Trophoblast cell (in vitro differentiated cells and primary cell): ENCODE measurements around the gene EVA1C.

Experiments used
- DNase-seq, 2 donors: peaks; one replicate each; pipeline ENCODE4 v3.0.0-alpha.2; 2016
- H2AFZ ChIP-seq: 2 replicates; pipeline ENCODE4 v1.6.1; 2013; ENCODE audit warnings: low read length, moderate library complexity, mild to moderate bottlenecking; ENCODE audit not compliant: insufficient read depth, poor library complexity
- H2AK5ac ChIP-seq: 2 replicates; pipeline ENCODE4 v1.6.1; 2013; ENCODE audit warnings: mild to moderate bottlenecking, low read length
- H2BK120ac ChIP-seq: 2 replicates; pipeline ENCODE4 v1.6.1; 2013; ENCODE audit warnings: low read length, mild to moderate bottlenecking, moderate library complexity; ENCODE audit not compliant: insufficient read depth, poor library complexity
- H2BK12ac ChIP-seq: 2 replicates; pipeline ENCODE4 v1.6.1; 2013; ENCODE audit warnings: mild to moderate bottlenecking, low read length, moderate library complexity
- H2BK5ac ChIP-seq: 2 replicates; pipeline ENCODE4 v1.6.1; 2013; ENCODE audit warnings: low read length, low read depth, moderate library complexity, mild to moderate bottlenecking; ENCODE audit not compliant: poor library complexity
- H3K14ac ChIP-seq: 2 replicates; pipeline ENCODE4 v1.6.1; 2013; ENCODE audit warnings: mild to moderate bottlenecking, low read length
- H3K18ac ChIP-seq: 2 replicates; pipeline ENCODE4 v1.6.1; 2013; ENCODE audit warnings: mild to moderate bottlenecking, low read length
- H3K23ac ChIP-seq: 2 replicates; pipeline ENCODE4 v1.6.1; 2013; ENCODE audit warnings: low read length
- H3K27ac ChIP-seq: 2 replicates; pipeline ENCODE4 v1.5.1; 2013; ENCODE audit warnings: low read depth, mild to moderate bottlenecking, inconsistent platforms, low read length, moderate library complexity
- H3K27me3 ChIP-seq: 2 replicates; pipeline ENCODE4 v1.6.1; 2013; ENCODE audit warnings: inconsistent platforms, mild to moderate bottlenecking, low read length, moderate library complexity; ENCODE audit not compliant: insufficient read depth
- H3K36me3 ChIP-seq, 2 experiments: 1 replicate in 1 of 2; 2 replicates in 1 of 2; pipeline ENCODE4 v1.6.1; 2013; ENCODE audit warnings: low read length in 2 of 2, mild to moderate bottlenecking in 2 of 2, moderate library complexity in 1 of 2; ENCODE audit not compliant: insufficient read depth in 2 of 2, control insufficient read depth in 1 of 2
- H3K4ac ChIP-seq: 2 replicates; pipeline ENCODE4 v1.6.1; 2013; ENCODE audit warnings: low read depth, mild to moderate bottlenecking, low read length, moderate library complexity
- H3K4me1 ChIP-seq, 2 experiments: 1 replicate in 1 of 2; 2 replicates in 1 of 2; pipeline ENCODE4 v1.6.1; 2013; ENCODE audit warnings: low read length in 2 of 2, mild to moderate bottlenecking in 2 of 2, moderate library complexity in 1 of 2; ENCODE audit not compliant: insufficient read depth in 2 of 2, control insufficient read depth in 1 of 2
- H3K4me2 ChIP-seq: 2 replicates; pipeline ENCODE4 v1.6.1; 2013; ENCODE audit warnings: inconsistent platforms, mild to moderate bottlenecking, low read length, moderate library complexity
- H3K4me3 ChIP-seq: 2 replicates; pipeline ENCODE4 v1.5.1; 2013; ENCODE audit warnings: mild to moderate bottlenecking, low read depth, low read length, inconsistent platforms
- H3K79me1 ChIP-seq: one replicate; pipeline ENCODE4 v1.6.1; 2013; ENCODE audit warnings: low read length
- H3K79me2 ChIP-seq: 2 replicates; pipeline ENCODE4 v1.6.1; 2013; ENCODE audit warnings: low read length, mild to moderate bottlenecking; ENCODE audit not compliant: control insufficient read depth, insufficient read depth, poor library complexity
- H3K9ac ChIP-seq: 2 replicates; pipeline ENCODE4 v1.6.1; 2013; ENCODE audit warnings: mild to moderate bottlenecking, low read length
- H3K9me3 ChIP-seq: 2 replicates; pipeline ENCODE4 v1.6.1; 2013; ENCODE audit warnings: low read depth, mild to moderate bottlenecking, control low read depth, inconsistent platforms, low read length; ENCODE audit not compliant: insufficient read depth
- H4K12ac ChIP-seq: 2 replicates; pipeline ENCODE4 v1.6.1; 2013; ENCODE audit warnings: low read depth, mild to moderate bottlenecking, low read length, moderate library complexity
- H4K8ac ChIP-seq: 2 replicates; pipeline ENCODE4 v1.6.1; 2013; ENCODE audit warnings: low read depth, mild to moderate bottlenecking, low read length, moderate library complexity
- H4K91ac ChIP-seq: one replicate; pipeline ENCODE4 v1.6.1; 2013; ENCODE audit warnings: low read depth, mild to moderate bottlenecking, low read length, moderate library complexity
- WGBS: extraction: QIAGEN DNeasy Blood & Tissue Kit; methylation state at CpG from one replicate; pipeline ENCODE4 v1.1.7; 2013; ENCODE audit warnings: missing lambda C conversion rate; ENCODE audit not compliant: insufficient read length, insufficient coverage; ENCODE audit errors: extremely low coverage; 5-methylcytosine and 5-hydroxymethylcytosine counted together

The EVA1C gene

DNA sequence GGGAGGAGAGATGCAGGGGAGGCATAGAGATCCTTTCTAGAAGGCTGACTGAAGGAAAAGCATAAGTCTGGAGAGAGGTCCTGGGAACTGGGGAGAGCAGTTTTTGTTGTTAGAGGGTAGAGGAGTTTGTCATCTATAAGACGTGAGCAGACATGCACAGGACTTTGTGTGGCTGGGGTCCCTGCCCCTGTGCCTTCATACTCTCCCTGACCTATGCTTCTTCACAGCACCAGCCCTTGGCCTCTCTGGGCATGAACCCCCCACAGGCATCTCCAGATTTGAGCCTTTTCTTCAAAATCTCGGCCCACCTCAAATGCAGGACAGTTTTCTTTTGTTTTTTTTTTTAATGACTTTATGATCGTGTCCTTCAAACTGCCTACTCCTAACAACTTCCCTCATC, 79.9 kb downstream of the EVA1C start:
- H2BK5ac ChIP-seq: no peak overlapping the region
- no peak overlapping the region for H3K23ac ChIP-seq
- WGBS: no CpG with 5 or more reads among the region's 3 CpGs
- no peak overlapping the region for H2AFZ ChIP-seq
- no peak overlapping the region for H3K4me2 ChIP-seq
- H3K4ac ChIP-seq: no peak overlapping the region
- H3K9me3 ChIP-seq: no peaks in the 10 kb centered on the region
- H4K8ac ChIP-seq: no peak overlapping the region
- H2AK5ac ChIP-seq: no peak overlapping the region
- H3K14ac ChIP-seq: no peak overlapping the region
- H3K36me3 ChIP-seq: no peaks in the 10 kb centered on the region
- no peak overlapping the region for H3K27ac ChIP-seq
- H3K79me2 ChIP-seq: no peaks in the 10 kb centered on the region
- no peak overlapping the region for H3K4me3 ChIP-seq
- peaks cover 0 to 2% of the 10 kb centered on the region in 2 experiments for H3K4me1 ChIP-seq
- no peak overlapping the region for H3K18ac ChIP-seq
- H2BK120ac ChIP-seq: no peak overlapping the region
- H3K9ac ChIP-seq: no peak overlapping the region
- H4K91ac ChIP-seq: no peak overlapping the region
- no peaks in the 10 kb centered on the region for H3K27me3 ChIP-seq
- H3K79me1 ChIP-seq: no peaks in the 10 kb centered on the region
- no peak overlapping the region for H4K12ac ChIP-seq
- no peak overlapping the region for H2BK12ac ChIP-seq
- no peak for DNase-seq

DNA sequence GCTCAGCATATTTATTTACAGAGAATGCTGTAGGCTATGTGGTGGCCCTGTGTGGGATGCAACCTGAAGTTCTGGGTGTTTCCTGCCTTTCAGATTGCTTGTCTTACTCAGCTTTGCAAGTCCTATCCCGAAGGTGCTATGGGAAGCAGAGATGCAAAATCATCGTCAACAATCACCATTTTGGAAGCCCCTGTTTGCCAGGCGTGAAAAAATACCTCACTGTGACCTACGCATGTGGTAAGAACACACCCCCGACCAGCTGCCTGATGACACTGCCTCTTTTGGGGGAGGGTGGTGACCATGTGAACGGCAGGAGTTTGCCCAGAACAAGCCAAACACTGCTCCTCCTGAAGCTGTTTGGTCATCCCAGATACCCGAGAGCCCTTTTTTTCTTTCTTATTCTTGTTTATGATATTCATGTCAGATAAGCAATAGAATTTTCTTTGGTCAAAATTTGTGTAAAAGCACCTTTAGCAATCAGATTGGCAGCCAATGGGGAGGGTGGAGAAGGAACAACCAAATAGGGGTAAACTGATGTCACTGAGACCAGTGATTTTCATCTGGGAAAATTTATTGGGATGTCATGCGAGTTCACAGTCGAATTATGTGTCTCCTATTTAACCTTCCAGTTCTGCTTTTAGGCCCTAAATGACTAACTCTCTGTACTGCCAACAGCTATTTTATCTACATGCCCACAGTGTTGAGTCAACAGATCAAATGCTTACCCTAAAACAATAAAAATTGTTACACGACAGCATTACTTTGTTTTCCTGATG, 82.6 kb downstream of the EVA1C start:
- DNase-seq: no peak
- Histone ChIP-seq H3K4ac (no peak overlapping the region), H3K79me1 (no peaks in the 10 kb centered on the region), H3K4me2 (no peak overlapping the region), H4K12ac (peak overlapping the region; percentile 56), H3K18ac (no peak overlapping the region), H3K27me3 (no peaks in the 10 kb centered on the region), H2AK5ac (no peak overlapping the region), H3K9ac (no peak overlapping the region), H2AFZ (peak overlapping the region; percentile 46), H2BK12ac (no peak overlapping the region), H4K91ac (no peak overlapping the region), H3K79me2 (no peaks in the 10 kb centered on the region), H3K14ac (no peak overlapping the region), H3K36me3 (no peaks in the 10 kb centered on the region), H3K4me3 (no peak overlapping the region), H4K8ac (no peak overlapping the region), H3K9me3 (no peaks in the 10 kb centered on the region), H3K27ac (no peak overlapping the region), H3K4me1 (peaks cover 0 to 2% of the 10 kb centered on the region in 2 experiments), H2BK120ac (no peak overlapping the region), H2BK5ac (no peak overlapping the region), H3K23ac (no peak overlapping the region)
- no CpG with 5 or more reads among the region's 10 CpGs for WGBS

DNA sequence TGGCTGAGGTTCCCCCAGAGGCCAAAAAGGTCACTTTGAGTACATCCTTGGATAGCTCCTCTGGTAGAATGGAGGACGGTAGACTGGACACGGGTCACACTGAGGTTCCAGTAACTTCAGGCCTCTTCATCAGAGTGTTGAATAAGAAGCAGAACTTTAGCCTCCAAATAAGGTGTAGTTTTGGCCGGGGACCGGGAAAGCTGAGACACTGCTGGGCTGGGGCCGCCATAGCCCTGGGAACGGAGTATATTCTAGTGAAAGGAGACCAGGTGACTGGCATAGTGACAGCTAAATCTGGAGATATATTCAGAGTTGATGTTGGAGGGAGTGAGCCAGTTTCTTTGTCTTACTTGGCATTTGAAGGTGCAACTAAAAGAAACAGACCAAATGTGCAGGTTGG, 84.1 kb downstream of the EVA1C start:
- Histone ChIP-seq H3K4me2 (no peak overlapping the region), H2AK5ac (no peak overlapping the region), H4K8ac (no peak overlapping the region), H3K9me3 (no peaks in the 10 kb centered on the region), H3K79me2 (no peaks in the 10 kb centered on the region), H2BK5ac (no peak overlapping the region), H3K4me3 (no peak overlapping the region), H3K27me3 (no peaks in the 10 kb centered on the region), H3K36me3 (no peaks in the 10 kb centered on the region), H4K91ac (no peak overlapping the region), H4K12ac (no peak overlapping the region), H3K14ac (no peak overlapping the region), H3K4ac (no peak overlapping the region), H3K79me1 (no peaks in the 10 kb centered on the region), H3K18ac (no peak overlapping the region), H3K4me1 (peaks cover 0 to 2% of the 10 kb centered on the region in 2 experiments), H3K9ac (no peak overlapping the region), H2AFZ (no peak overlapping the region), H2BK120ac (no peak overlapping the region), H2BK12ac (no peak overlapping the region), H3K27ac (no peak overlapping the region), H3K23ac (no peak overlapping the region)
- DNase-seq: no peak
- WGBS: no CpG with 5 or more reads among the region's 6 CpGs

DNA sequence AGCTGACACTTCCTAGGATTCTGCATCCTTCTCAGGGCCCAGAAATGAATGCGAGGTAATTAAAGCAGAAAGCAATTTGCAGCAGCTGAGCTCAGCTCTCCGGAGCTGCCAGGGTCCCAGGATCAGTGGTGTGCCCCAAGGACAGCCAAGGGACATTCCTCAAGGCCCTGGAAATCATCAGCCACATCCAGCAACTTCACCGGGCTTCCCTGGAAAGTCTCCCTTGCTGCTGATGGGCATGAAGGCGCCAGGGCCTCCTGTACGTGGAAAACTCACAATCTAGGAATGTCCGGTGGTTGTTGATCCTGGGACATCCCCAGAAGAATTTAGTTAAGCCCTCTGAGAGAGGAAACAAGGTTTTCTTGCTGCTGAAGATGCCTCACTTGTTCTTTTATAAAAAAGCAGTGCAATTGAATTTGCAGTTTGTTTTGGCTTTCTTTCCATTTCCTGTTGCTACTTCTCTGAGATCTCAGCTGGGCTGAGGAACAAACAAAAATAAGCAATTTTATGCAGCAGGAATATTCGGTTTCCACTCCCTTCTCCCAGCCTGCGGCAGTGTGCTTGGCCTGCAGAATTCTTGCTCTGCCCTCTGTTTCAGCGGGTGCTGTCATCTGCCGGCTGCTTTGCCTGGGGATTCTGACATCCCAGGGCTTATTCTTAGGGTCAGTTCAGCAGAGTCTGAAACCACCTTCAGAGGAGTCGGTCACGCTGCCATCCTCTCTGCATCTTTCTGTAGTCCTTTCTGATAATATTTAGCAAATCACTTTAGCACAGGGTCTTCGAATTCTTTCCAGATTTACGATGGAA, 86.9 kb downstream of the EVA1C start:
- Histone ChIP-seq H3K18ac (no peak overlapping the region), H2BK5ac (no peak overlapping the region), H3K4me2 (no peak overlapping the region), H2AK5ac (no peak overlapping the region), H3K9ac (no peak overlapping the region), H3K79me2 (no peaks in the 10 kb centered on the region), H2AFZ (no peak overlapping the region), H3K79me1 (no peaks in the 10 kb centered on the region), H3K27ac (no peak overlapping the region), H3K9me3 (no peaks in the 10 kb centered on the region), H3K4me1 (peaks cover 0 to 2% of the 10 kb centered on the region in 2 experiments), H3K4me3 (no peak overlapping the region), H3K23ac (no peak overlapping the region), H4K12ac (no peak overlapping the region), H4K8ac (no peak overlapping the region), H3K4ac (no peak overlapping the region), H3K14ac (no peak overlapping the region), H2BK12ac (no peak overlapping the region), H4K91ac (no peak overlapping the region), H3K27me3 (no peaks in the 10 kb centered on the region), H3K36me3 (no peaks in the 10 kb centered on the region), H2BK120ac (no peak overlapping the region)
- no CpG with 5 or more reads among the region's 14 CpGs for WGBS
- no peak for DNase-seq
